ENCODE data around the gene RIIAD1.

DNA sequence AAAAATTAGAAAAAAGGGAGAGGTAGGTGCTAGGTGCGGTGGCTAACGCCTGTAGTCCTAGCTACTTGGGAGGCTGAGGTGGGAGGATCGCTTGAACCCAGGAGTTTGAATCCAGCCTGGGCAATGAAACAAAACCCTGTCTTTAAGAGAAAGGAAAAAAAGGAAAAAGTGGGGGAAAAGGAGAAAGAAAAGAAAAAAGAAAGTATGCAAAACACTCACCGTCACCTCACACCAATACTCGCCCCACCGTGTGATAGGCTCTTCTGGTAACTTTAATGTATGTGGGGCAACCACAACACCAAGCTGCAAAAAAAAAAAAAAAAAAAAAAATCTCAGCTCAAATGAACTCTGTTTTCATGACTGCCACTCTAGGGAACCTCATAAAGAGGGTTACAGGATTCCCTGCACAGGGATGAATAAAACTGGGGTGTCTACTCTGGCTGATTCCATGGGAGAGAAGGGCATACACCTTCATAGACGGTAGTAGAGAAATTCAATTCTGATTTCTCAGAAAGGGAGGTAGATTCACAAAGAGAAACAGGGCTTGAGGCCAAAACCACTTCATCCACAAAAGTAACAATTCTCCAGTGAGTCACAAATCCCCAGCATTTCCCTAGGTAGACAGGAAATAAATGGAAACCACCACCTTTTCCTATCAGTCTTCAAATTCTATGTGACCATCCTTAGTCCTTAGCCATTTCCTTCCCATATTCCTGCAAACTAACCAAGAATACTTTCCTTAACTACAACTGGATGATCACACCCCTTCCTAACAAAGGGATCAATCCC is 39.5 kb downstream of the RIIAD1 start:
- no peak for TF ChIP-seq EZH2 (IDR thresholded peaks at IDR 0.05; ENCODE audit: low read length, unreplicated experiment)
- TF ChIP-seq, protein P1, sequence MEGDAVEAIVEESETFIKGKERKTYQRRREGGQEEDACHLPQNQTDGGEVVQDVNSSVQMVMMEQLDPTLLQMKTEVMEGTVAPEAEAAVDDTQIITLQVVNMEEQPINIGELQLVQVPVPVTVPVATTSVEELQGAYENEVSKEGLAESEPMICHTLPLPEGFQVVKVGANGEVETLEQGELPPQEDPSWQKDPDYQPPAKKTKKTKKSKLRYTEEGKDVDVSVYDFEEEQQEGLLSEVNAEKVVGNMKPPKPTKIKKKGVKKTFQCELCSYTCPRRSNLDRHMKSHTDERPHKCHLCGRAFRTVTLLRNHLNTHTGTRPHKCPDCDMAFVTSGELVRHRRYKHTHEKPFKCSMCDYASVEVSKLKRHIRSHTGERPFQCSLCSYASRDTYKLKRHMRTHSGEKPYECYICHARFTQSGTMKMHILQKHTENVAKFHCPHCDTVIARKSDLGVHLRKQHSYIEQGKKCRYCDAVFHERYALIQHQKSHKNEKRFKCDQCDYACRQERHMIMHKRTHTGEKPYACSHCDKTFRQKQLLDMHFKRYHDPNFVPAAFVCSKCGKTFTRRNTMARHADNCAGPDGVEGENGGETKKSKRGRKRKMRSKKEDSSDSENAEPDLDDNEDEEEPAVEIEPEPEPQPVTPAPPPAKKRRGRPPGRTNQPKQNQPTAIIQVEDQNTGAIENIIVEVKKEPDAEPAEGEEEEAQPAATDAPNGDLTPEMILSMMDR (conservative IDR thresholded peaks at IDR 0.05; ENCODE audit: low read depth, low read length): no peak

All from PC-3 (cell line).